ENCODE measurements around the gene VPS4B.
A peak's percentile ranks its signal among the peaks of the same experiment; 100 is the strongest.

VPS4B gene

GRCh38 chr18:63427558-63427957 is 5.3 kb upstream of the VPS4B start:
- no peak for DNase-seq

GRCh38 chr18:63422864-63423304 is 608 bp upstream of the VPS4B start:
- DNase-seq = no peak

GRCh38 chr18:63421514-63421913 is 762 bp downstream of the VPS4B start:
- no peak for DNase-seq

DNA sequence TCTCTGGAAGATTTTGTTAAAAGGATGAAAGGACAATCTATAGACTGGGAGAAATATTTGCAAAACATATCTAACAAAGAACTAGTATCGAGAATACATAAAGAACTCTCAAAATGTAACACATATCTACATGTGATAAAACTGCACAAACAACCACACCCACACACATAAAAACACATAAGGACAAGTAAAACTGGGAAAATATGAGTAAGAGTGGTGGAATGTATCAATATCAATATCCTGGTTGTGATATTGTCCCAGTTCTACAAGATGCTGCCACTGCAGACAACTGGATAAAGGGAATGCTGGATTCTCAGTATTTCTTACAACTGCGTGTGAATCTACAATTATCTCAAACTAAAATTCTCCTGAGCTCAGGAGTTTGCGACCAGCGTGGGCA is 9.3 kb downstream of the VPS4B start:
- DNase-seq = no peak

DNA sequence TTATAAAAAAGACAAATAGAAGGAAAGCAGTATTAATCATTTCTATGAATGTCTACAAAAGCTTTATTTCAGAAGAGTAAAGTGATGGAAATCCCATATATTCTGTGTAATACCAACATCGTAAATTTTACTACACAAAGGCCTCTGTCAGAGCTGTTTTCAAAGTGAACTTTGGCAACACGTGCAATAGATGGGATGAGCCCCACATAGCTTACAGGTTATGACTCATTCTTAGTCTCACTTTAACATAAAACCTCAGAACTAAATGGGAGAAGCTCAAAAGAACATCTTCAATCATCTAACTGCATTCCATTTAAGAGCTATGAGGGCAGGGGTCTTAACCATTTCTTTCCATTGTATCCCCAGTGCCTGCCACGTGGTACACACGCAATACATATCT is 11.5 kb downstream of the VPS4B start:
- no peak for DNase-seq

DNA sequence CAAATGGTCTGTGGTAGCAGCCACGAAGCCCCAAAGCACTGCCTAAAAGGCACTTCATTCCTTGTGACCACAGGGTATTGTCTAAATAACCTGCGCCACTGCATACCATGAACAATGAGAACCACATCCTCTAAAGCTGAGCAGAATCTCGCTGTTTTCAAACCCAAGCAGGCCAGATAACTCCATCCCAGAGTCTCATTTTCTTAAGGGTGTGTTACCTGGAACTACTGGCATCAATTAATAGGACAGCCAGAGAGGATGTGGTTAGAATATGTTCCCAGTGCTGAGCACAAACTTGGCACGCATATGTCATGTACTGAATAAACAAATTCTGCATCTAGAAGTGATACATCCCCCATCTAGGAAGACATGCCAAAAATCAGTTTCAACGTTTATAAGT is 13.0 kb downstream of the VPS4B start:
- DNase-seq = no peak

DNA sequence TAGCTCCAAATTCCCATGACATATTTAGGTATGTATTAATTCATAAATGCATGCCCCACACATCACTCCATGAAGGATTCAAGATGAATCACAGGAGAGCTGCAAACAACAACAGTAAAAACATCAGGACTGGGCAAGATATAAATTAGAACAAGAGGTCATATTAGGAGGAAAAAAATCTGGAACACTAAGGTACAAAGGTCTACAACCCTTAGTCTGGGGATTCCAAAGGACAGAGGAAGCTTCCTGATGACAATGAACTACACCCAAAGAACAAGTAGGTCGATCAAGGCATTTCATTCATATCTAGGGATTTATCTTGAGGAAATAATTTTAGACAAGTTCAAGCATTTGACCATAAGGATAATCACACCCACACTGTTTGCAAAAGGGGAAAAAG is 14.5 kb downstream of the VPS4B start:
- DNase-seq = no peak

- DNase-seq = no peak
Measured at GRCh38 chr18:63405986-63406385, 16.3 kb downstream of the VPS4B start.

DNA sequence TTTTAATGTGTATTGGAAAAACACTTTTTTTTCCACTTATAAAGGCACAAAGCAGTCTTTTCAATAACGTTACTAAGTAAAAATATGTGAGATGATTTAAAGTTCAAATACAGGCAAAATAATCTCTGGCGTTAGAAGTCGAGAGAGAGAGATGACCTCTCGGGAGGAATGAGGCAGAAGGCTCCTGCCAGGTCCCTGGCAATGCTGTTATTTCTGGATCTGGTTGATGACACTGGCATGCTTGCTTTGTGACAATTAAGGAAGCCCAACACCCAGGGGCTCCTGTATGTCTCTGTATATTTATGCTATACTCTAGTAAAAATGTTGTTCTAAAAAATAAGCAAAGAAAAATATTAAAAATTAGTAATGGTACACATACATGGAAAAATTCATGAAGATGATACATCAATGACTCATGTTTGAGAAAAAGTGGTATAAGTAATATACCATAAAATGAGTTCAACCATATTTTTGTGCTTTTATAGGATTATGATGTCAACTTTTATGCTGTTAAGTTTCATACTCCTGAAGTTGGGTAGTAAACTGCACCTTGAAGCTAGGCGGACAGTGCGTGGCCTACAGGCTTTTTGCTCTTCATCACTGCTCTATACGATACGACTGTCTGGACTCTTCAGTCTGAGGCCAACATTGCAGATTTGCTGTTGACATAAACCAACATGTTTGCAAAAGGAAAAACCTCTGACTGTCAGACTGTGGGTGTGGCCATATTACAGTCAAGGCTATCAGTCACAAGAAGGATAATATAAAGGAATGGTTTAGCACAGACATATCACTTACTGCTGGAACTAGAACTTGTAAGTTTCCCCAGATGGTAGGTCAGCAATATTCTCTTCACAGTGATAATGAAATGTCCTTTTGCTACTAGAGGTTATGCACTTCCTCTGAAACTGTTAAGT is 19.8 kb downstream of the VPS4B start:
- DNase-seq = no peak

GRCh38 chr18:63399300-63399699 is 23.0 kb downstream of the VPS4B start:
- DNase-seq = no peak

- no peak for DNase-seq
Measured at GRCh38 chr18:63397349-63397748, 24.9 kb downstream of the VPS4B start.

- no peak for DNase-seq
Measured at GRCh38 chr18:63395503-63395902, 26.8 kb downstream of the VPS4B start.

GRCh38 chr18:63394954-63395353 is 27.3 kb downstream of the VPS4B start:
- no peak for DNase-seq

- DNase-seq = no peak
Measured at GRCh38 chr18:63387861-63388260, 34.4 kb downstream of the VPS4B start.

DNA sequence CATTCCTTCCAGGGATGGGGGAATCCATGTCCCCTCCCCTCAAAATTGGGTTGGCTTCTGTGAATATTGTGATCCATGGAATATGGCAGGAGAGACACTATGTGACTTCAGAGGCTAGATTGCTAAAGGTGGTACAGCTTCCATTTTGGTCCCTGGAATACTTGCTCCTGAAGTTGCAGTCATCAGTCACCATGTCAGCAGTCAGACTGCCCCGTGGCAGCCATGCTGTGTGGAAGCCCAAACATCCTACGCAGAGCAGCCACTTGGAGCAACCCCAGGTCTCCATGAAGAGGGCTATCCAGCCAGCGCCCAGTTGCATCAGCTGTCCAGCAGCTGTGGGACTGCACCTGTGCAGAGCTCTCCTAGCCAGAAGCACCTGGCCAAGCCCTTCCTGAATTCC is 39.4 kb downstream of the VPS4B start:
- no peak for DNase-seq

- DNase-seq = no peak
Measured at GRCh38 chr18:63379639-63379962, 42.7 kb downstream of the VPS4B start.

DNA sequence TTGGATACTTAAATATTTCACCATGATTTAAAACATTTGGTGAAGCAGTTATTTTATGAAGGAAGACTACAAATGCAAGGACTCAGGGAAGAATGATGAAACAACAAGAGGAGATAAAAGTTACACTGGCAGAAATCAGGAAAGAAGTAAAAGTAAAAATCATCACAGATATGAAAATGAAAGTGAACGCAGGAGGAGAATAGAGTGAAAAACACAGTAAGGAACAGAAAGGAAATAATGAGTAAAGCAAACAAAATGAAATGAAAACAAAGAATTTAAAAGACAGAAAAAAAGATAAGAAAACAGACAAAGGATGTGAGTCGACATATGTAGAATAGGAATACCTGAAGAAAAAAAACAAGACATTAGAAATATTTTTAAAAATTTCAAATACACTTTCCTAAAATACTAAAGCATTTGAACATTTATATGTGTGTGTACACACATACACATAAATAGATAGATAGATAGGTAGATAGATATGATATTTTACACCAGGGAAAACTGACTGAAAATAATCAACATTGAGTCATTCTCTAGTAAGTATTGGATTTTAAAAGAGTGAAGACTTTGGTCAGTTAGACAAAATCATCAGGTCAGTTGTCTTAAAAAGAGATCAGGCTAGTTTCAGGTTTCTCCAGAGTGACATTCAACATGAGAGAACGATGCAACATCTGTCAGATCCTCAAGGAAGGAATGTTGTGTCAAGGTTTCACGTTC is 43.2 kb downstream of the VPS4B start:
- DNase-seq = no peak

- no peak for DNase-seq
Measured at GRCh38 chr18:63377275-63377980, 44.8 kb downstream of the VPS4B start.

DNA sequence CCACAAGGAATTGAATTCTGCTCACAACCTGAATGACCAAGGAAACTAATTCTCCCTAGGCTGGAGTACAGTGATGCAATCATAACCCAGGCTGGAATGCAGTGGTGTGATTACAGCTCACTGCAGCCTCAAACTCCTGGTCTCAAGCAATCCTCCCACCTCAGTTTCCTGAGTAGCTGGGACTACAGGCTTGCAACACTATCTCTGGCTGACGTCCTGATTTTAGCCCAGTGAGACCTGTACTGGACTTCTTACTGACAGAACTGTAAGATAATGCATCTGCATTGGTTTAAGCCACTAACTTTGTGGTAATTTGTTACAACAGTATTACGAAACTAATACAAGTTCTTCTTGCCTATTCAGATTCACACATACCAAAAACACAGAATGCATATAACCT is 45.7 kb downstream of the VPS4B start:
- no peak for DNase-seq

DNA sequence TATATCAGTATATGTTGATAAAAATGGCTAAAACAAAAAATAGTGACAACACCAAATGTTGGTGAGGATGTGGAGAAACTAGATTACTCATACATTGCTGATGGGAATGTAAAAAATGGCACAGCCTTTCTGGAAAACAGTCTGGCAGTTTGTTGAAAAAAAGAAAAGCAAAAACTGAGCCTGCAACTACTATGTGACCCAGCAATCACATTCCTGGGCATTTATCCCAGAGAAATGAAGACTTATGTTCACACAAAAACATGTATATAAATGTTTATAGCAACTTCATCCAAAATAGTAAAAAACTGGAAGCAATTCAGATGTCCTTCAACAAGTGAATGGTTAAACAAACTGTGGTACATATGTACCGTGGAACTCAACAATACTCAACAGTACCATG is 47.7 kb downstream of the VPS4B start:
- no peak for DNase-seq

DNA sequence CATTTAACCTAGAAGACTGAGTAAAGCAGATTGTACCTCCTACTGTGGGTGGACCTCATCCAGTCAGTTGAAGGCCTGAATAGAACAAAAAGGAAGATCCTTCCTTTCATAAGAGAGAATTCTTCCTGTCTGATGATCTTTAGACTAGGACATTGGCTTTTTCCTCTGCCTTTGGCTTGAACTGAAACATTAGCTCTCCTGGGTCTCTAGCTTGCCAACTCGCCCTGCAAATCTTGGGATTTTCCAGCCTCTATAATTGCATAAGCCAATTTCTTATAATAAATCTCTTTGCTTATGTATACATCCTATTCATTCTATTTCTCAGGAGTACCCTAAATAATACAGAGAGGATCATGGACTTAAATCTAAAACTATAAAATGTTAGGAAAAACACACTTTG is 49.1 kb downstream of the VPS4B start:
- DNase-seq = no peak

DNA sequence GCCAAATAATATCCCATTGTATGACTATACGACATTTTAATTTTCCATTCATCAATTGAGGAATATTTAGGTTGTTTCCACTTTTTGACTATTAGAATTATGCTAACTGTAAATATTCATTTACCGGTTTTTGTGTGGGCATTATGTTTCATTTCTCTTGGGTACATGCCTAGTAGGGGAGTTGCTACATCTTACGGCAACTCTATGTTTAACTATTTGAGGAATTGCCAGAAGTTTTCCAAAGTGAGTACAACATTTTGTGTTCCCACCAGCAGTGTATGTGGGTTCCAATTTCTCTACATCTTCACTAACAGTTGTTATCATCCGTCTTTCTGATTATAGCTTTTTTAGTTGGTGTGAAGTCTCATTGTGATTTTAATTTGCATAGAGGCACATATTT is 53.7 kb downstream of the VPS4B start:
- DNase-seq = no peak

DNA sequence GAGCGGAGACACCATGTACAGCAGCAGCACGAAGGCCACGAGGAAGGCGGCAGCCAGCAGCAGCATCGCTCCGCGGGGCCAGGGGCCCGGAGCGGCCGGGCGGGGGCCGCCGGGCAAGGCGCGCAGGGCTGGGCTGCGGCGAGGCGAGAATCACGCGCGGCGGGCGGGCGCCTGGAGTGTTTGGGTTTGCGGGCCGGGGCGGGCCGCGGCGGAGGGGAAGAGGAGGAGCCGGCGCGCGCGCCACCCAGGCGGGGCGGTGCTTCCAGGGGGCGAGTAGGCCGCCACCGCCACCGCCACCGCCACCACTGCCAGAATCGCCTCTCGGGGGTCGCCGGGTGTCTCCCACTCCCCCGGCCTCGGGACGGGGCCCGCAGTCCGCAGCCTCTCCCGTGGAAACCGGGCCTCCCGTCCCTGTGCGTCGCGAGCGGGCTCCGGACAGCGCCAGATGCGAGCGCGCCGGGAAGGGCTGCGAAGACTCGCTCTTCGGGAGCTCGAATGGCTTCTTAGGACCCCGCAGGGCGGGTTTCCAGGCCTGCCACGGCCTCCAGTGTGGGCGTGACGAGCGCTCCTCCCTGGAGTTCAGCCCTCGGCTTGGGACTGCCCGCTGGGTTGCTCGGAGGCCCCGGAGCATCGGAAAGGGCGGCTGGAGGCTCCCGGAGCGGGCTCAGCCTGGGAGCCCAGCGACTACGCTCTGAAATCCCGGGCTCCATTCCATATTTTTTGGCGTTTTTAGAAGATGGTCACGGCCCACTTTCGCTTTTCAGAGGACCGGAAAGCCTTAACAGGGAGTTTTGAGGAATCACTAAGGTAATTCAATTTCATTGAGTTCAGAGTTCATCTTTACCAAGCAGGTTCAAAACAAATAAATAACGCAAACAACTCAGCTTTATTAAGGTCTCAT is 55.0 kb downstream of the VPS4B start, which contains the start of gene KDSR:
TSS of gene KDSR (minus strand) at position 154 of the 901 bp plus-strand sequence. CDS start at position 66, 88 bp downstream.
- peak; percentile 76 for DNase-seq

Measured in CD4-positive, alpha-beta T cell treated with Interleukin-15 for 1 hour (primary cell).